Measurements from ENCODE around the gene CCDC157.

DNA sequence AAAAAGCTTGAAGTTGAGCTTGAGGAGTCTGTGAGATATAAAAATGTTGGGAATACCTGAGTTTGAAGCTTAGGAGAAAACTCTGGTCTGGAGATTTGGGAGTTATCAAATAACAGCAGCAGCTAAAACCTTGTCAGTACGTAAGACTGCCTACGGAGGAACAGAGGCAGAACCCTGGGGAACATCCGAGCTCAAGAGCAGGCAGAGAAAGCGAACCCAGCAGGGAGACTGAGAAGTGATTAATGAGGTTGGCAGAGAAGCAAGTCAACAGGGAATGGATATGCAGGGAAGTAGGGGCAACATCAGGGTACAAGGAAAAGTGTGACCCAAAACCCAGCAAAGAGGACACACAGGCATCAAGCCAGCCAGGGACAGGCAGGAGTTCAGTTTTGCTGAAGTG, 56.2 kb downstream of the CCDC157 start:
- TF ChIP-seq, protein P1, sequence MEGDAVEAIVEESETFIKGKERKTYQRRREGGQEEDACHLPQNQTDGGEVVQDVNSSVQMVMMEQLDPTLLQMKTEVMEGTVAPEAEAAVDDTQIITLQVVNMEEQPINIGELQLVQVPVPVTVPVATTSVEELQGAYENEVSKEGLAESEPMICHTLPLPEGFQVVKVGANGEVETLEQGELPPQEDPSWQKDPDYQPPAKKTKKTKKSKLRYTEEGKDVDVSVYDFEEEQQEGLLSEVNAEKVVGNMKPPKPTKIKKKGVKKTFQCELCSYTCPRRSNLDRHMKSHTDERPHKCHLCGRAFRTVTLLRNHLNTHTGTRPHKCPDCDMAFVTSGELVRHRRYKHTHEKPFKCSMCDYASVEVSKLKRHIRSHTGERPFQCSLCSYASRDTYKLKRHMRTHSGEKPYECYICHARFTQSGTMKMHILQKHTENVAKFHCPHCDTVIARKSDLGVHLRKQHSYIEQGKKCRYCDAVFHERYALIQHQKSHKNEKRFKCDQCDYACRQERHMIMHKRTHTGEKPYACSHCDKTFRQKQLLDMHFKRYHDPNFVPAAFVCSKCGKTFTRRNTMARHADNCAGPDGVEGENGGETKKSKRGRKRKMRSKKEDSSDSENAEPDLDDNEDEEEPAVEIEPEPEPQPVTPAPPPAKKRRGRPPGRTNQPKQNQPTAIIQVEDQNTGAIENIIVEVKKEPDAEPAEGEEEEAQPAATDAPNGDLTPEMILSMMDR (tag by site-specific recombination; IDR thresholded peaks at IDR 0.05): no peak
- no peak for TF ChIP-seq ZNF16 (tag by site-specific recombination; IDR thresholded peaks at IDR 0.05; ENCODE audit: low read depth)
- TF ChIP-seq, protein P2, sequence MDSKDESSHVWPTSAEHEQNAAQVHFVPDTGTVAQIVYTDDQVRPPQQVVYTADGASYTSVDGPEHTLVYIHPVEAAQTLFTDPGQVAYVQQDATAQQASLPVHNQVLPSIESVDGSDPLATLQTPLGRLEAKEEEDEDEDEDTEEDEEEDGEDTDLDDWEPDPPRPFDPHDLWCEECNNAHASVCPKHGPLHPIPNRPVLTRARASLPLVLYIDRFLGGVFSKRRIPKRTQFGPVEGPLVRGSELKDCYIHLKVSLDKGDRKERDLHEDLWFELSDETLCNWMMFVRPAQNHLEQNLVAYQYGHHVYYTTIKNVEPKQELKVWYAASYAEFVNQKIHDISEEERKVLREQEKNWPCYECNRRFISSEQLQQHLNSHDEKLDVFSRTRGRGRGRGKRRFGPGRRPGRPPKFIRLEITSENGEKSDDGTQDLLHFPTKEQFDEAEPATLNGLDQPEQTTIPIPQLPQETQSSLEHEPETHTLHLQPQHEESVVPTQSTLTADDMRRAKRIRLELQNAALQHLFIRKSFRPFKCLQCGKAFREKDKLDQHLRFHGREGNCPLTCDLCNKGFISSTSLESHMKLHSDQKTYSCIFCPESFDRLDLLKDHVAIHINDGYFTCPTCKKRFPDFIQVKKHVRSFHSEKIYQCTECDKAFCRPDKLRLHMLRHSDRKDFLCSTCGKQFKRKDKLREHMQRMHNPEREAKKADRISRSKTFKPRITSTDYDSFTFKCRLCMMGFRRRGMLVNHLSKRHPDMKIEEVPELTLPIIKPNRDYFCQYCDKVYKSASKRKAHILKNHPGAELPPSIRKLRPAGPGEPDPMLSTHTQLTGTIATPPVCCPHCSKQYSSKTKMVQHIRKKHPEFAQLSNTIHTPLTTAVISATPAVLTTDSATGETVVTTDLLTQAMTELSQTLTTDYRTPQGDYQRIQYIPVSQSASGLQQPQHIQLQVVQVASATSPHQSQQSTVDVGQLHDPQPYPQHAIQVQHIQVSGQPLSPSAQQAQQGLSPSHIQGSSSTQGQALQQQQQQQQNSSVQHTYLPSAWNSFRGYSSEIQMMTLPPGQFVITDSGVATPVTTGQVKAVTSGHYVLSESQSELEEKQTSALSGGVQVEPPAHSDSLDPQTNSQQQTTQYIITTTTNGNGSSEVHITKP (tag by site-specific recombination; IDR thresholded peaks at IDR 0.05): no peak
